ENCODE measurements around the gene POLR2F. TPM values are rescaled to one million over a fixed set of nuclear protein-coding genes. Genes with fewer than 3 reads are reported as not detected.

The POLR2F gene
- total RNA-seq, 1 experiment from 2014 or later: 141 TPM

GRCh38 chr22:37983860-37984791 lies 30.6 kb downstream of the POLR2F start, which contains the start of gene SOX10:
Gene SOX10, minus strand, starts transcription at chr22:37984555. Its CDS starts 771 bp downstream, at chr22:37983784.
- Mint-ChIP-seq H3K4me1 (peaks cover 27 to 44% of the 10 kb centered on the region in 2 experiments), H3K4me3 (peak within 1 kb of the TSS; percentile 60 to 76), H3K36me3 (ENCODE audit: insufficient read depth in 1 of 3, low read depth in 3 of 3) (no peaks in the 10 kb centered on the region; a peak in 3 of 7 replicates), H3K9me3 (no peaks in the 10 kb centered on the region), H3K27me3 (ENCODE audit: low read depth) (peaks cover 39% of the 10 kb centered on the region), H3K27ac (peak within 1 kb of the TSS in 1 of 3 experiments; percentile 79; a peak in 1 of 7 replicates)
- Histone ChIP-seq H3K4ac (ENCODE audit: low read depth, low read length) (no peak within 1 kb of the TSS), H4K91ac (ENCODE audit: insufficient read length, low read depth, low read length) (no peak within 1 kb of the TSS), H3K9ac (ENCODE audit: extremely low read depth, insufficient read length, low read length) (peak within 1 kb of the TSS; percentile 6), H3K23ac (ENCODE audit: insufficient read length, low read depth, low read length) (no peak within 1 kb of the TSS), H2AFZ (ENCODE audit: low read length) (no peak within 1 kb of the TSS), H3K9me3 (ENCODE audit: control insufficient read depth, low read depth, low read length) (no peaks in the 10 kb centered on the region), H3K27me3 (ENCODE audit: insufficient read depth, low read length) (peaks cover 1% of the 10 kb centered on the region; the same call in 1 of the 2 replicates), H2BK120ac (ENCODE audit: low read depth, low read length, poor library complexity, severe bottlenecking) (no peak within 1 kb of the TSS), H4K20me1 (ENCODE audit: control insufficient read depth, insufficient read depth, insufficient read length) (peaks cover 5% of the 10 kb centered on the region), H3K4me2 (ENCODE audit: insufficient read depth, insufficient read length, low read length) (peak within 1 kb of the TSS; percentile 53), H3K79me2 (ENCODE audit: insufficient read depth, low read length) (no peaks in the 10 kb centered on the region), H2BK5ac (ENCODE audit: insufficient read length, low read length) (no peak within 1 kb of the TSS), H3K14ac (ENCODE audit: insufficient read depth, low read length) (no peak within 1 kb of the TSS; the same call in 1 of the 2 replicates), H3T11ph (ENCODE audit: low read length) (no peak within 1 kb of the TSS), H2BK20ac (ENCODE audit: low read depth, low read length, poor library complexity, severe bottlenecking) (no peak within 1 kb of the TSS), H3K56ac (ENCODE audit: insufficient read length, low read depth, low read length) (no peak within 1 kb of the TSS), H3K4me1 (ENCODE audit: insufficient read depth, low read length) (no peaks in the 10 kb centered on the region), H3K79me1 (ENCODE audit: insufficient read depth, low read depth, low read length, poor library complexity, severe bottlenecking) (no peaks in the 10 kb centered on the region), H3K23me2 (ENCODE audit: insufficient read length, low read depth, low read length, poor library complexity, severe bottlenecking) (peaks cover 12% of the 10 kb centered on the region), H4K5ac (ENCODE audit: insufficient read length, low read depth, low read length) (no peak within 1 kb of the TSS), H2BK12ac (ENCODE audit: insufficient read length, low read depth, low read length) (no peak within 1 kb of the TSS), H4K8ac (replicated peaks; ENCODE audit: insufficient read length, low read depth, low read length) (no peak within 1 kb of the TSS), H2BK15ac (ENCODE audit: low read depth, low read length) (no peak within 1 kb of the TSS), H3K27ac (ENCODE audit: insufficient read length, low read depth, low read length) (no peak within 1 kb of the TSS), H2AK5ac (ENCODE audit: insufficient read length, low read length) (no peak within 1 kb of the TSS), H3K18ac (ENCODE audit: insufficient read length, low read depth, low read length) (peak within 1 kb of the TSS; percentile 57)
- TF ChIP-seq, protein P1, sequence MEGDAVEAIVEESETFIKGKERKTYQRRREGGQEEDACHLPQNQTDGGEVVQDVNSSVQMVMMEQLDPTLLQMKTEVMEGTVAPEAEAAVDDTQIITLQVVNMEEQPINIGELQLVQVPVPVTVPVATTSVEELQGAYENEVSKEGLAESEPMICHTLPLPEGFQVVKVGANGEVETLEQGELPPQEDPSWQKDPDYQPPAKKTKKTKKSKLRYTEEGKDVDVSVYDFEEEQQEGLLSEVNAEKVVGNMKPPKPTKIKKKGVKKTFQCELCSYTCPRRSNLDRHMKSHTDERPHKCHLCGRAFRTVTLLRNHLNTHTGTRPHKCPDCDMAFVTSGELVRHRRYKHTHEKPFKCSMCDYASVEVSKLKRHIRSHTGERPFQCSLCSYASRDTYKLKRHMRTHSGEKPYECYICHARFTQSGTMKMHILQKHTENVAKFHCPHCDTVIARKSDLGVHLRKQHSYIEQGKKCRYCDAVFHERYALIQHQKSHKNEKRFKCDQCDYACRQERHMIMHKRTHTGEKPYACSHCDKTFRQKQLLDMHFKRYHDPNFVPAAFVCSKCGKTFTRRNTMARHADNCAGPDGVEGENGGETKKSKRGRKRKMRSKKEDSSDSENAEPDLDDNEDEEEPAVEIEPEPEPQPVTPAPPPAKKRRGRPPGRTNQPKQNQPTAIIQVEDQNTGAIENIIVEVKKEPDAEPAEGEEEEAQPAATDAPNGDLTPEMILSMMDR (conservative IDR thresholded peaks at IDR 0.05): no peak
- no CpG with 5 or more reads among the region's 42 CpGs for WGBS (ENCODE audit: extremely low coverage, insufficient read length, low lambda C conversion rate)
- DNase-seq: peak; percentile 73

Data from H9 (cell line).